ENCODE results near the gene EPHA2. TPM values are rescaled to one million over a fixed set of nuclear protein-coding genes. Genes with fewer than 3 reads are reported as not detected.

EPHA2 gene
- total and polyA plus RNA-seq, 4 donors, result 2.9 to 11.1 (median 6.8) TPM

- TF ChIP-seq JUND (IDR thresholded peaks at IDR 0.05), result no peak
- no peak for TF ChIP-seq MAX (IDR thresholded peaks at IDR 0.05)
- TF ChIP-seq REST (IDR thresholded peaks at IDR 0.05), result no peak
- no peak for TF ChIP-seq FOXA2 (IDR thresholded peaks at IDR 0.05)
- no peak for TF ChIP-seq ZBTB33 (IDR thresholded peaks at IDR 0.05)
- no peak overlapping the region for H3K9ac ChIP-seq (ENCODE audit: low read depth in 1 of 2, low read length in 2 of 2)
- no peaks in the 10 kb centered on the region for H3K9me3 ChIP-seq (ENCODE audit: control insufficient read depth in 4 of 4, low read length in 3 of 4)
- H3K4me1 ChIP-seq (ENCODE audit: control insufficient read depth in 4 of 4, insufficient read depth in 4 of 4, low read length in 3 of 4), result peaks cover 13 to 40% (median 27%) of the 10 kb centered on the region in 4 donors
- H3K4me3 ChIP-seq (ENCODE audit: low read depth in 1 of 3, low read length in 3 of 3), result no peak overlapping the region
- H3K27me3 ChIP-seq (ENCODE audit: control insufficient read depth in 4 of 4, insufficient read depth in 4 of 4, low read length in 3 of 4), result no peaks in the 10 kb centered on the region
- 87% methylated on average over 15 of the region's 15 CpGs for WGBS
- no peak overlapping the region for H3K27ac ChIP-seq (ENCODE audit: low read depth in 1 of 2, low read length in 2 of 2)
- DNase-seq (ENCODE audit: low spot score), result no peak
- no peaks in the 10 kb centered on the region for H3K36me3 ChIP-seq (ENCODE audit: control insufficient read depth in 4 of 4, insufficient read depth in 3 of 4, low read depth in 1 of 4, low read length in 3 of 4)
Observed at GRCh38 chr1:16172218-16172830, 16.5 kb upstream of the EPHA2 start.

GRCh38 chr1:16171314-16172151, 15.7 kb upstream of the EPHA2 start:
- WGBS, result 86% methylated on average over 19 of the region's 19 CpGs
- Histone ChIP-seq H3K4me1 (ENCODE audit: control insufficient read depth in 4 of 4, insufficient read depth in 4 of 4, low read length in 3 of 4) (peaks cover 10 to 32% (median 20%) of the 10 kb centered on the region in 4 donors), H3K9ac (ENCODE audit: low read depth in 1 of 2, low read length in 2 of 2) (no peak overlapping the region), H3K27ac (ENCODE audit: low read depth in 1 of 2, low read length in 2 of 2) (no peak overlapping the region), H3K9me3 (ENCODE audit: control insufficient read depth in 4 of 4, low read length in 3 of 4) (no peaks in the 10 kb centered on the region), H3K27me3 (ENCODE audit: control insufficient read depth in 4 of 4, insufficient read depth in 4 of 4, low read length in 3 of 4) (no peaks in the 10 kb centered on the region), H3K4me3 (ENCODE audit: low read depth in 1 of 3, low read length in 3 of 3) (no peak overlapping the region), H3K36me3 (ENCODE audit: control insufficient read depth in 4 of 4, insufficient read depth in 3 of 4, low read depth in 1 of 4, low read length in 3 of 4) (no peaks in the 10 kb centered on the region)
- no peak for DNase-seq (ENCODE audit: low spot score)
- TF ChIP-seq JUND (IDR thresholded peaks at IDR 0.05) (no peak), RAD21 (IDR thresholded peaks at IDR 0.05) (no peak), FOXA1 (IDR thresholded peaks at IDR 0.05) (no peak), GABPA (IDR thresholded peaks at IDR 0.05 in 1 of 2, conservative IDR thresholded peaks at IDR 0.05 in 1 of 2) (no peak), EGR1 (IDR thresholded peaks at IDR 0.05; ENCODE audit: low read depth in 2 of 2) (no peak), NR2F2 (IDR thresholded peaks at IDR 0.05) (no peak), ZBTB33 (IDR thresholded peaks at IDR 0.05) (no peak), YY1 (IDR thresholded peaks at IDR 0.05) (no peak), HNF4G (IDR thresholded peaks at IDR 0.05) (no peak), CTCF (IDR thresholded peaks at IDR 0.05; ENCODE audit: low read depth, low read length, missing input control) (no peak), TAF1 (conservative IDR thresholded peaks at IDR 0.05) (no peak), MAX (IDR thresholded peaks at IDR 0.05) (no peak), REST (IDR thresholded peaks at IDR 0.05) (no peak), RXRA (IDR thresholded peaks at IDR 0.05) (no peak), SP1 (IDR thresholded peaks at IDR 0.05) (no peak)

Data from liver (tissue), 9 donors.